Measurements from ENCODE around the gene DAP.

DNA sequence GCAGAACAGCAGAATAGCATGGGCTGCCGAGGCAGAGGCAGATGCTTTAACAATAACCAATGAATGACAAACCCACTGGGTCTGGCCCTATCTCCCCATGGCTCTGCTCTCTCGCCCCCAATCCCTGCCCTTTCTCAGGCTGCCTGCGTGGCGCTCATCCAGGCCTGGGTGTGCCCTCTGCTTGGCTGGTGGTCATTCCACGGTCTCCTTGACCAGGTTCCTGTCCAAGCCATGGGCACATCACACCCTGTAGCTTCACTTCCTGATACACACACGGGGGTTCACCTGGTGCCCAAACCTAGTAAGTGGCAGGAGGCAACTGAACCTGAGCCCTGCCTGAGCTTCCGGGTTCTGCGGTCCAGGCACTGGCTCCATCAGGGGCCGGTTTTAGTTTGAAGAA, 87.6 kb downstream of the DAP start:
- no peak for TF ChIP-seq POLR2AphosphoS5 (IDR thresholded peaks at IDR 0.05; ENCODE audit: insufficient read depth in 1 of 2, low read depth in 1 of 2)
- no peak for TF ChIP-seq CTCF (IDR thresholded peaks at IDR 0.05)
